Ovary (tissue), 3 donors: ENCODE data around the gene TSG101.

ENCODE experiments used
- EP300 ChIP-seq: sonication (generic); formaldehyde crosslinking; IDR thresholded peaks from one replicate; pipeline ENCODE4 v1.6.1; 2017; ENCODE audit warnings: antibody characterized with exemption
- POLR2A ChIP-seq: fragments of 450-650 bp; IDR thresholded peaks from one replicate; pipeline ENCODE4 v1.6.1; 2017; ENCODE audit warnings: antibody characterized with exemption, mild to moderate bottlenecking, moderate library complexity
- TF ChIP-seq, protein P1 (sequence below), 3 donors: fragments of 450-650 bp in 2 of 3; fragments of 200-600 bp in 1 of 3; IDR thresholded peaks; one replicate each; pipeline versions ENCODE4 v1.5.1 to v1.8.0; 2016 to 2022; ENCODE audit warnings: antibody characterized with exemption in 3 of 3, mild to moderate bottlenecking in 1 of 3
- donor health status: DM: no; HTN: no; CAD: no.

DNA sequence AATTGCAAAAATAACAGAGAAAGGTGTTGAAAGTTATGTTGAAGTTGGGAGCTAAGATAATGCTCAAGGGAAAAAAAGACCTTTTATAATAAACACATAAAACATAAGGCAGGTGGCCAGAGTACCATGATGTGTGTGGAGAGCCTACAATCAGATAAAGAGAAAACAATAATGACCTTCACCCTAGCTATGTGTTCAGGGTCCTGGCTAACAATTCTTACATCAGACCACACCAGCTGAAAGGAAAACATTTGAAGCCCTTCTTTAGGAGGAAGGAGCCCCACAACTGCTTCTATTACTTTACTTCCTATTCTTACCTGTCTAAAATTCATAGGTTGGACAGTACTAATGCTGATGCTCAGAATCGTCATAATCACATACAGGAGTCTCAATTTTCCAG lies 2.5 kb downstream of the TSG101 start:
- TF ChIP-seq POLR2A (no peak), EP300 (no peak)
- TF ChIP-seq, protein P1, sequence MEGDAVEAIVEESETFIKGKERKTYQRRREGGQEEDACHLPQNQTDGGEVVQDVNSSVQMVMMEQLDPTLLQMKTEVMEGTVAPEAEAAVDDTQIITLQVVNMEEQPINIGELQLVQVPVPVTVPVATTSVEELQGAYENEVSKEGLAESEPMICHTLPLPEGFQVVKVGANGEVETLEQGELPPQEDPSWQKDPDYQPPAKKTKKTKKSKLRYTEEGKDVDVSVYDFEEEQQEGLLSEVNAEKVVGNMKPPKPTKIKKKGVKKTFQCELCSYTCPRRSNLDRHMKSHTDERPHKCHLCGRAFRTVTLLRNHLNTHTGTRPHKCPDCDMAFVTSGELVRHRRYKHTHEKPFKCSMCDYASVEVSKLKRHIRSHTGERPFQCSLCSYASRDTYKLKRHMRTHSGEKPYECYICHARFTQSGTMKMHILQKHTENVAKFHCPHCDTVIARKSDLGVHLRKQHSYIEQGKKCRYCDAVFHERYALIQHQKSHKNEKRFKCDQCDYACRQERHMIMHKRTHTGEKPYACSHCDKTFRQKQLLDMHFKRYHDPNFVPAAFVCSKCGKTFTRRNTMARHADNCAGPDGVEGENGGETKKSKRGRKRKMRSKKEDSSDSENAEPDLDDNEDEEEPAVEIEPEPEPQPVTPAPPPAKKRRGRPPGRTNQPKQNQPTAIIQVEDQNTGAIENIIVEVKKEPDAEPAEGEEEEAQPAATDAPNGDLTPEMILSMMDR (IDR thresholded peaks at IDR 0.05) = no peak
